ENCODE data around the gene CASP10. TPM values are rescaled to one million over a fixed set of nuclear protein-coding genes. Genes with fewer than 3 reads are reported as not detected.

Gene CASP10
- total RNA-seq, 1 experiment from 2014 or later, result 2.8 TPM

DNA sequence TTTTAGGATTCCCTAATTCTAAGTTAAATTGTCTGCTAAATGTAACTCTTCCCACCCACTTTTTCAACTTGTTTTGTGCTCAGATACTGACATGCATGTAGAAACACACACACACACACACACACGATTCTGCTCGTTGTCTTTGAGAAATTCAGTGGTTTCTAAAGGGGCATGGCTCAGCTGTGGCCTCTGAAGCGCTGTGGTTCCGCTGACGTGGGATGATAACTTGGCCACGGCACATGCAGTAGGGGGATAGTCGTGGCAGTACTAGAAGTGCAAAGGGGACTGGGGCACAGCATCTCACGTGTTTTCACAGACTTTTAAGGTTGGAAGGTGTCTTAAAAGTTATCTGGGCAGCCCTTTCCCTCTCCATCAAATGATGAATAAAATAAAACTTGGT lies 18.4 kb downstream of the CASP10 start (continued):
- TF ChIP-seq, protein P1, sequence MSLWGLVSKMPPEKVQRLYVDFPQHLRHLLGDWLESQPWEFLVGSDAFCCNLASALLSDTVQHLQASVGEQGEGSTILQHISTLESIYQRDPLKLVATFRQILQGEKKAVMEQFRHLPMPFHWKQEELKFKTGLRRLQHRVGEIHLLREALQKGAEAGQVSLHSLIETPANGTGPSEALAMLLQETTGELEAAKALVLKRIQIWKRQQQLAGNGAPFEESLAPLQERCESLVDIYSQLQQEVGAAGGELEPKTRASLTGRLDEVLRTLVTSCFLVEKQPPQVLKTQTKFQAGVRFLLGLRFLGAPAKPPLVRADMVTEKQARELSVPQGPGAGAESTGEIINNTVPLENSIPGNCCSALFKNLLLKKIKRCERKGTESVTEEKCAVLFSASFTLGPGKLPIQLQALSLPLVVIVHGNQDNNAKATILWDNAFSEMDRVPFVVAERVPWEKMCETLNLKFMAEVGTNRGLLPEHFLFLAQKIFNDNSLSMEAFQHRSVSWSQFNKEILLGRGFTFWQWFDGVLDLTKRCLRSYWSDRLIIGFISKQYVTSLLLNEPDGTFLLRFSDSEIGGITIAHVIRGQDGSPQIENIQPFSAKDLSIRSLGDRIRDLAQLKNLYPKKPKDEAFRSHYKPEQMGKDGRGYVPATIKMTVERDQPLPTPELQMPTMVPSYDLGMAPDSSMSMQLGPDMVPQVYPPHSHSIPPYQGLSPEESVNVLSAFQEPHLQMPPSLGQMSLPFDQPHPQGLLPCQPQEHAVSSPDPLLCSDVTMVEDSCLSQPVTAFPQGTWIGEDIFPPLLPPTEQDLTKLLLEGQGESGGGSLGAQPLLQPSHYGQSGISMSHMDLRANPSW (CRISPR knock-in tag; conservative IDR thresholded peaks at IDR 0.05; ENCODE audit: low read depth), result no peak

DNA sequence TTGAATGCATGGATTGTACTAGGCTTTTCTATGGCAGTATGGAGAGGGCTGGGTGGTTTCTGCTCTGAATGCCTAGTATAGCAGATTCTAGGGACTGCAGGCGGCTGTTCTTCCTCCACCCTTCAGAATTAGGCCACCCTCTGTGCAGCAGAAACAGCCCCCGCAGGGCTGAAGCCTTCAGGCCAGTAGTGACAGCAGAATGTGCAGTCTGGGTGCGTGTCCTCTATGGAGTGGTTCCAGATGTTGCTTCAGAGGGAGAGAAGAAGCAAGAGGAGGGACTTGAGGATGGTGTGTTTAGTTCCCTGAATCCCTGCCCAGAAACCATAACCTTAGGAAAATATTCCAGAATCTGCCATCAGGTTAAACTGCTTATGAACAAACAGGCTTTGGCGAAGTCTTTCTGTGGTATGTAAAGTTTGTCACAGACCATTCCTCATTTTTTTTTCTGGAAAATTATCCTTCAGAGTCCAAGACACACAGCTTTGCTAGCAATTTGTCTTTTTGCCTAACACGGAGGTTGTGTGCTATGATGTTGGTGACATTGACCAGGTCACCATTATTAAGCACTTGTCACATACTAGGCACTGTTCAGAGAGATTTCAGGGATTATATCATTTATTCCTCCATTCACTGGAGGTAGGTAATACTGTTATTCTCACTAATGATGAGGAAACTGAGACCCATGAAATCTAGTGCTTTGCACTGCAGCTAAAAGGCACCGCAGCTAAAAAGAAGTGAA lies 21.1 kb downstream of the CASP10 start:
- no peaks in the 10 kb centered on the region for H3K36me3 Mint-ChIP-seq
- H3K9me3 Mint-ChIP-seq, result no peaks in the 10 kb centered on the region
- no peak for DNase-seq (ENCODE audit: low spot score)
- H3K4me3 Mint-ChIP-seq, result no peak overlapping the region
- peaks cover 3% of the 10 kb centered on the region; the same call in 1 of the 2 replicates for H3K4me1 Mint-ChIP-seq
- ChIA-PET POLR2A (no interaction called here), CTCF (interaction anchor here (1.5 kb wide), 1 partner anchor 28 kb away, joined by 3 read pairs; no protein-coding TSS in a partner anchor)
- no peak for ATAC-seq
- H3K27me3 Mint-ChIP-seq (ENCODE audit: low read depth), result no peaks in the 10 kb centered on the region
- no peak overlapping the region for H3K27ac Mint-ChIP-seq
- TF ChIP-seq, protein P2, sequence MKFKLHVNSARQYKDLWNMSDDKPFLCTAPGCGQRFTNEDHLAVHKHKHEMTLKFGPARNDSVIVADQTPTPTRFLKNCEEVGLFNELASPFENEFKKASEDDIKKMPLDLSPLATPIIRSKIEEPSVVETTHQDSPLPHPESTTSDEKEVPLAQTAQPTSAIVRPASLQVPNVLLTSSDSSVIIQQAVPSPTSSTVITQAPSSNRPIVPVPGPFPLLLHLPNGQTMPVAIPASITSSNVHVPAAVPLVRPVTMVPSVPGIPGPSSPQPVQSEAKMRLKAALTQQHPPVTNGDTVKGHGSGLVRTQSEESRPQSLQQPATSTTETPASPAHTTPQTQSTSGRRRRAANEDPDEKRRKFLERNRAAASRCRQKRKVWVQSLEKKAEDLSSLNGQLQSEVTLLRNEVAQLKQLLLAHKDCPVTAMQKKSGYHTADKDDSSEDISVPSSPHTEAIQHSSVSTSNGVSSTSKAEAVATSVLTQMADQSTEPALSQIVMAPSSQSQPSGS (CRISPR knock-in tag; IDR thresholded peaks at IDR 0.05; ENCODE audit: borderline replicate concordance, low read depth), result no peak
- TF ChIP-seq ZNF317 (CRISPR knock-in tag; IDR thresholded peaks at IDR 0.05; ENCODE audit: borderline replicate concordance, low read depth) (no peak), TEAD1 (CRISPR knock-in tag; IDR thresholded peaks at IDR 0.05) (no peak), PRRX2 (CRISPR knock-in tag; IDR thresholded peaks at IDR 0.05) (no peak), NR1H2 (CRISPR knock-in tag; IDR thresholded peaks at IDR 0.05) (no peak), OVOL2 (CRISPR knock-in tag; IDR thresholded peaks at IDR 0.05; ENCODE audit: borderline replicate concordance) (no peak), TEAD4 (CRISPR knock-in tag; IDR thresholded peaks at IDR 0.05) (no peak), IRF2 (CRISPR knock-in tag; IDR thresholded peaks at IDR 0.05; ENCODE audit: borderline replicate concordance, low read depth) (no peak), ZNF396 (CRISPR knock-in tag; IDR thresholded peaks at IDR 0.05; ENCODE audit: borderline replicate concordance) (no peak), FOXJ3 (CRISPR knock-in tag; IDR thresholded peaks at IDR 0.05; ENCODE audit: borderline replicate concordance) (no peak), CBFB (CRISPR knock-in tag; IDR thresholded peaks at IDR 0.05; ENCODE audit: low read depth) (no peak), NFATC4 (CRISPR knock-in tag; IDR thresholded peaks at IDR 0.05) (no peak), JAZF1 (CRISPR knock-in tag; IDR thresholded peaks at IDR 0.05) (no peak)
- TF ChIP-seq, protein P3, sequence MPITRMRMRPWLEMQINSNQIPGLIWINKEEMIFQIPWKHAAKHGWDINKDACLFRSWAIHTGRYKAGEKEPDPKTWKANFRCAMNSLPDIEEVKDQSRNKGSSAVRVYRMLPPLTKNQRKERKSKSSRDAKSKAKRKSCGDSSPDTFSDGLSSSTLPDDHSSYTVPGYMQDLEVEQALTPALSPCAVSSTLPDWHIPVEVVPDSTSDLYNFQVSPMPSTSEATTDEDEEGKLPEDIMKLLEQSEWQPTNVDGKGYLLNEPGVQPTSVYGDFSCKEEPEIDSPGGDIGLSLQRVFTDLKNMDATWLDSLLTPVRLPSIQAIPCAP (CRISPR knock-in tag; IDR thresholded peaks at IDR 0.05), result no peak
- TF ChIP-seq, protein P4, sequence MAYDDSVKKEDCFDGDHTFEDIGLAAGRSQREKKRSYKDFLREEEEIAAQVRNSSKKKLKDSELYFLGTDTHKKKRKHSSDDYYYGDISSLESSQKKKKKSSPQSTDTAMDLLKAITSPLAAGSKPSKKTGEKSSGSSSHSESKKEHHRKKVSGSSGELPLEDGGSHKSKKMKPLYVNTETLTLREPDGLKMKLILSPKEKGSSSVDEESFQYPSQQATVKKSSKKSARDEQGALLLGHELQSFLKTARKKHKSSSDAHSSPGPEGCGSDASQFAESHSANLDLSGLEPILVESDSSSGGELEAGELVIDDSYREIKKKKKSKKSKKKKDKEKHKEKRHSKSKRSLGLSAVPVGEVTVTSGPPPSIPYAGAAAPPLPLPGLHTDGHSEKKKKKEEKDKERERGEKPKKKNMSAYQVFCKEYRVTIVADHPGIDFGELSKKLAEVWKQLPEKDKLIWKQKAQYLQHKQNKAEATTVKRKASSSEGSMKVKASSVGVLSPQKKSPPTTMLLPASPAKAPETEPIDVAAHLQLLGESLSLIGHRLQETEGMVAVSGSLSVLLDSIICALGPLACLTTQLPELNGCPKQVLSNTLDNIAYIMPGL (CRISPR knock-in tag; IDR thresholded peaks at IDR 0.05), result no peak
- TF ChIP-seq, protein P5, sequence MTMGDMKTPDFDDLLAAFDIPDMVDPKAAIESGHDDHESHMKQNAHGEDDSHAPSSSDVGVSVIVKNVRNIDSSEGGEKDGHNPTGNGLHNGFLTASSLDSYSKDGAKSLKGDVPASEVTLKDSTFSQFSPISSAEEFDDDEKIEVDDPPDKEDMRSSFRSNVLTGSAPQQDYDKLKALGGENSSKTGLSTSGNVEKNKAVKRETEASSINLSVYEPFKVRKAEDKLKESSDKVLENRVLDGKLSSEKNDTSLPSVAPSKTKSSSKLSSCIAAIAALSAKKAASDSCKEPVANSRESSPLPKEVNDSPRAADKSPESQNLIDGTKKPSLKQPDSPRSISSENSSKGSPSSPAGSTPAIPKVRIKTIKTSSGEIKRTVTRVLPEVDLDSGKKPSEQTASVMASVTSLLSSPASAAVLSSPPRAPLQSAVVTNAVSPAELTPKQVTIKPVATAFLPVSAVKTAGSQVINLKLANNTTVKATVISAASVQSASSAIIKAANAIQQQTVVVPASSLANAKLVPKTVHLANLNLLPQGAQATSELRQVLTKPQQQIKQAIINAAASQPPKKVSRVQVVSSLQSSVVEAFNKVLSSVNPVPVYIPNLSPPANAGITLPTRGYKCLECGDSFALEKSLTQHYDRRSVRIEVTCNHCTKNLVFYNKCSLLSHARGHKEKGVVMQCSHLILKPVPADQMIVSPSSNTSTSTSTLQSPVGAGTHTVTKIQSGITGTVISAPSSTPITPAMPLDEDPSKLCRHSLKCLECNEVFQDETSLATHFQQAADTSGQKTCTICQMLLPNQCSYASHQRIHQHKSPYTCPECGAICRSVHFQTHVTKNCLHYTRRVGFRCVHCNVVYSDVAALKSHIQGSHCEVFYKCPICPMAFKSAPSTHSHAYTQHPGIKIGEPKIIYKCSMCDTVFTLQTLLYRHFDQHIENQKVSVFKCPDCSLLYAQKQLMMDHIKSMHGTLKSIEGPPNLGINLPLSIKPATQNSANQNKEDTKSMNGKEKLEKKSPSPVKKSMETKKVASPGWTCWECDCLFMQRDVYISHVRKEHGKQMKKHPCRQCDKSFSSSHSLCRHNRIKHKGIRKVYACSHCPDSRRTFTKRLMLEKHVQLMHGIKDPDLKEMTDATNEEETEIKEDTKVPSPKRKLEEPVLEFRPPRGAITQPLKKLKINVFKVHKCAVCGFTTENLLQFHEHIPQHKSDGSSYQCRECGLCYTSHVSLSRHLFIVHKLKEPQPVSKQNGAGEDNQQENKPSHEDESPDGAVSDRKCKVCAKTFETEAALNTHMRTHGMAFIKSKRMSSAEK (CRISPR knock-in tag; IDR thresholded peaks at IDR 0.05; ENCODE audit: borderline replicate concordance), result no peak
- TF ChIP-seq, protein P6, sequence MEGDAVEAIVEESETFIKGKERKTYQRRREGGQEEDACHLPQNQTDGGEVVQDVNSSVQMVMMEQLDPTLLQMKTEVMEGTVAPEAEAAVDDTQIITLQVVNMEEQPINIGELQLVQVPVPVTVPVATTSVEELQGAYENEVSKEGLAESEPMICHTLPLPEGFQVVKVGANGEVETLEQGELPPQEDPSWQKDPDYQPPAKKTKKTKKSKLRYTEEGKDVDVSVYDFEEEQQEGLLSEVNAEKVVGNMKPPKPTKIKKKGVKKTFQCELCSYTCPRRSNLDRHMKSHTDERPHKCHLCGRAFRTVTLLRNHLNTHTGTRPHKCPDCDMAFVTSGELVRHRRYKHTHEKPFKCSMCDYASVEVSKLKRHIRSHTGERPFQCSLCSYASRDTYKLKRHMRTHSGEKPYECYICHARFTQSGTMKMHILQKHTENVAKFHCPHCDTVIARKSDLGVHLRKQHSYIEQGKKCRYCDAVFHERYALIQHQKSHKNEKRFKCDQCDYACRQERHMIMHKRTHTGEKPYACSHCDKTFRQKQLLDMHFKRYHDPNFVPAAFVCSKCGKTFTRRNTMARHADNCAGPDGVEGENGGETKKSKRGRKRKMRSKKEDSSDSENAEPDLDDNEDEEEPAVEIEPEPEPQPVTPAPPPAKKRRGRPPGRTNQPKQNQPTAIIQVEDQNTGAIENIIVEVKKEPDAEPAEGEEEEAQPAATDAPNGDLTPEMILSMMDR (IDR thresholded peaks at IDR 0.05), result no peak
- TF ChIP-seq, protein P7, sequence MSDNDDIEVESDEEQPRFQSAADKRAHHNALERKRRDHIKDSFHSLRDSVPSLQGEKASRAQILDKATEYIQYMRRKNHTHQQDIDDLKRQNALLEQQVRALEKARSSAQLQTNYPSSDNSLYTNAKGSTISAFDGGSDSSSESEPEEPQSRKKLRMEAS (CRISPR knock-in tag; IDR thresholded peaks at IDR 0.05), result no peak
- TF ChIP-seq, protein P8, sequence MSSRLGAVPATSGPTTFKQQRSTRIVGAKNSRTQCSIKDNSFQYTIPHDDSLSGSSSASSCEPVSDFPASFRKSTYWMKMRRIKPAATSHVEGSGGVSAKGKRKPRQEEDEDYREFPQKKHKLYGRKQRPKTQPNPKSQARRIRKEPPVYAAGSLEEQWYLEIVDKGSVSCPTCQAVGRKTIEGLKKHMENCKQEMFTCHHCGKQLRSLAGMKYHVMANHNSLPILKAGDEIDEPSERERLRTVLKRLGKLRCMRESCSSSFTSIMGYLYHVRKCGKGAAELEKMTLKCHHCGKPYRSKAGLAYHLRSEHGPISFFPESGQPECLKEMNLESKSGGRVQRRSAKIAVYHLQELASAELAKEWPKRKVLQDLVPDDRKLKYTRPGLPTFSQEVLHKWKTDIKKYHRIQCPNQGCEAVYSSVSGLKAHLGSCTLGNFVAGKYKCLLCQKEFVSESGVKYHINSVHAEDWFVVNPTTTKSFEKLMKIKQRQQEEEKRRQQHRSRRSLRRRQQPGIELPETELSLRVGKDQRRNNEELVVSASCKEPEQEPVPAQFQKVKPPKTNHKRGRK (CRISPR knock-in tag; IDR thresholded peaks at IDR 0.05; ENCODE audit: borderline replicate concordance), result no peak

All from WTC11 (cell line).